ACC112 (cell line): ENCODE results near the gene KCNAB1.

Experiments used
- H2AFZ ChIP-seq: fragments of 200-600 bp; sonication (generic); one replicate; pipeline ENCODE4 v1.6.0; 2017; ENCODE audit warnings: antibody characterized with exemption, low read length; ENCODE audit not compliant: unreplicated experiment
- H3K27ac ChIP-seq: fragments of 200-600 bp; sonication (generic); 2 replicates; pipeline ENCODE4 v1.5.1; 2014; ENCODE audit warnings: low read depth, mild to moderate bottlenecking, antibody characterized with exemption, low read length, moderate library complexity
- H3K27me3 ChIP-seq: fragments of 200-600 bp; sonication (generic); 2 replicates; pipeline ENCODE4 v1.6.1; 2014; ENCODE audit warnings: mild to moderate bottlenecking, antibody characterized with exemption, low read length, moderate library complexity, mixed read lengths; ENCODE audit not compliant: insufficient read depth
- H3K36me3 ChIP-seq: fragments of 200-600 bp; sonication (generic); 2 replicates; pipeline ENCODE4 v1.6.1; 2016; ENCODE audit warnings: mild to moderate bottlenecking, antibody characterized with exemption, low read length, moderate library complexity, mixed read lengths; ENCODE audit not compliant: insufficient read depth
- H3K4me1 ChIP-seq: fragments of 200-600 bp; sonication (generic); one replicate; pipeline ENCODE4 v1.6.1; 2016; ENCODE audit warnings: low read length, mixed read lengths; ENCODE audit not compliant: insufficient read depth, unreplicated experiment, control insufficient read depth
- H3K4me3 ChIP-seq: fragments of 200-600 bp; sonication (generic); 2 replicates; pipeline ENCODE4 v1.5.1; 2014; ENCODE audit warnings: mild to moderate bottlenecking, low read depth, low read length
- H3K79me2 ChIP-seq: fragments of 200-600 bp; sonication (generic); one replicate; pipeline ENCODE4 v1.6.0; 2016; ENCODE audit warnings: low read length; ENCODE audit not compliant: control insufficient read depth, unreplicated experiment, insufficient read depth

KCNAB1 gene

GRCh38 chr3:156297582-156297981 is 177.2 kb downstream of the KCNAB1 start:
- Histone ChIP-seq H3K79me2 (no peaks in the 10 kb centered on the region), H3K4me1 (peaks cover 7% of the 10 kb centered on the region), H2AFZ (no peak overlapping the region), H3K27ac (no peak overlapping the region), H3K36me3 (no peaks in the 10 kb centered on the region), H3K27me3 (peaks cover 14% of the 10 kb centered on the region), H3K4me3 (no peak overlapping the region)

GRCh38 chr3:156298014-156298413 is 177.6 kb downstream of the KCNAB1 start:
- Histone ChIP-seq H3K4me1 (peaks cover 12% of the 10 kb centered on the region), H3K27me3 (peaks cover 10% of the 10 kb centered on the region), H3K36me3 (no peaks in the 10 kb centered on the region), H3K27ac (no peak overlapping the region), H3K4me3 (no peak overlapping the region), H2AFZ (no peak overlapping the region), H3K79me2 (no peaks in the 10 kb centered on the region)

- Histone ChIP-seq H3K27ac (no peak overlapping the region), H3K4me1 (peaks cover 21% of the 10 kb centered on the region), H2AFZ (no peak overlapping the region), H3K27me3 (peaks cover 1% of the 10 kb centered on the region; the same call in 1 of the 2 replicates), H3K79me2 (no peaks in the 10 kb centered on the region), H3K36me3 (no peaks in the 10 kb centered on the region), H3K4me3 (no peak overlapping the region)
These were observed 178.6 kb downstream of the KCNAB1 start for GRCh38 chr3:156298938-156299337.

- no peaks in the 10 kb centered on the region for H3K36me3 ChIP-seq
- H3K4me1 ChIP-seq: peaks cover 27% of the 10 kb centered on the region
- H3K27me3 ChIP-seq: no peaks in the 10 kb centered on the region
- H2AFZ ChIP-seq: no peak overlapping the region
- H3K27ac ChIP-seq: no peak overlapping the region
- no peaks in the 10 kb centered on the region for H3K79me2 ChIP-seq
- no peak overlapping the region for H3K4me3 ChIP-seq
These were observed 179.2 kb downstream of the KCNAB1 start for GRCh38 chr3:156299569-156299968.

- Histone ChIP-seq H3K36me3 (no peaks in the 10 kb centered on the region), H3K27me3 (no peaks in the 10 kb centered on the region), H2AFZ (no peak overlapping the region), H3K79me2 (no peaks in the 10 kb centered on the region), H3K4me1 (peaks cover 32% of the 10 kb centered on the region), H3K4me3 (no peak overlapping the region), H3K27ac (no peak overlapping the region)
These were observed 180.0 kb downstream of the KCNAB1 start for GRCh38 chr3:156300371-156300770.

GRCh38 chr3:156300929-156301840 is 180.8 kb downstream of the KCNAB1 start:
- Histone ChIP-seq H3K79me2 (no peaks in the 10 kb centered on the region), H3K4me3 (peak overlapping the region; percentile 72), H3K4me1 (peaks cover 32% of the 10 kb centered on the region), H3K27me3 (no peaks in the 10 kb centered on the region), H2AFZ (peak overlapping the region; percentile 82), H3K27ac (no peak overlapping the region), H3K36me3 (no peaks in the 10 kb centered on the region)

- Histone ChIP-seq H3K4me3 (no peak overlapping the region), H3K36me3 (no peaks in the 10 kb centered on the region), H3K4me1 (peaks cover 47% of the 10 kb centered on the region), H3K27ac (no peak overlapping the region), H3K27me3 (no peaks in the 10 kb centered on the region), H3K79me2 (no peaks in the 10 kb centered on the region), H2AFZ (peak overlapping the region; percentile 28)
These were observed 182.8 kb downstream of the KCNAB1 start for GRCh38 chr3:156303001-156303707.

GRCh38 chr3:156304406-156304805 is 184.0 kb downstream of the KCNAB1 start:
- Histone ChIP-seq H3K27ac (peak overlapping the region; percentile 64), H2AFZ (peak overlapping the region; percentile 23), H3K79me2 (no peaks in the 10 kb centered on the region), H3K27me3 (no peaks in the 10 kb centered on the region), H3K4me3 (no peak overlapping the region), H3K4me1 (peaks cover 51% of the 10 kb centered on the region), H3K36me3 (no peaks in the 10 kb centered on the region)

GRCh38 chr3:156305672-156306071 is 185.3 kb downstream of the KCNAB1 start:
- no peak overlapping the region for H2AFZ ChIP-seq
- no peak overlapping the region for H3K27ac ChIP-seq
- H3K36me3 ChIP-seq: no peaks in the 10 kb centered on the region
- no peak overlapping the region for H3K4me3 ChIP-seq
- no peaks in the 10 kb centered on the region for H3K27me3 ChIP-seq
- no peaks in the 10 kb centered on the region for H3K79me2 ChIP-seq
- peaks cover 51% of the 10 kb centered on the region for H3K4me1 ChIP-seq

GRCh38 chr3:156307704-156308103 is 187.3 kb downstream of the KCNAB1 start:
- Histone ChIP-seq H3K27me3 (no peaks in the 10 kb centered on the region), H3K36me3 (no peaks in the 10 kb centered on the region), H3K79me2 (no peaks in the 10 kb centered on the region), H3K4me1 (peaks cover 43% of the 10 kb centered on the region), H2AFZ (peak overlapping the region; percentile 28), H3K27ac (peak overlapping the region; percentile 41), H3K4me3 (peak overlapping the region; percentile 11; the same call in 1 of the 2 replicates)
